Measurements from ENCODE around the gene CST7. TPM values are rescaled to one million over a fixed set of nuclear protein-coding genes. Genes with fewer than 3 reads are reported as not detected.

The CST7 gene
- total and polyA plus RNA-seq, 2 of the 13 experiments (the other 11 are each of a cell fraction or from before 2014, with no cell fraction given) = not detected

DNA sequence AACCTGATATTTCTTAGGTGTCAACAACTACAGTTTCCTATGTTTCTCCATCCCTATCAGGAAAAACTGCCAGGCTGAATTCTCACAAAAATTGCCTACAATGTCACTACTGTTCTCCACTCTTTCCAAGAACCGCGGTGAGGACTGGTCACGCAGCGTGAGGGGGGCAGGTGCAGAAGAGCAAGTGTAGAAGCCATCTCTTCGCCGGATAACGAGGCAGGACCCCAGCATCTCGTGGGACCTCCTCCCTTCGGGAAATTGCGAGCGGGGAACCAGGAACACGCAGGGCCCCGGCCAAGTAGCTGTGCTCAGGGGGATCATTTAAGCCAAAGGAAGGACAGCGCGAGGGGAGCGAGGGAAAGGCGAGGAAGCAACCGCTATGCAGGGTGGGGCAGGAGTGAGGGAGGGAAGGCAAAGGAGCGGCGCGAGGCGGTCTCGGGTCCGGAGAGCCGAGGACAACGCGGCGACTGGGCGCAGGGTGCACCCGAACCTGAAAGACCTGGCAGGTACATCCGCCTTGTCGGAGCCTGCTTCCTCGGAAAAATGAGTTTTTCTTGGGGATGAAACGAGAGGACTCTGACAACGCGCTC lies 42.9 kb downstream of the CST7 start (continued):
- TF ChIP-seq EP300 (IDR thresholded peaks at IDR 0.05; ENCODE audit: low read depth in 2 of 2, low read length in 2 of 2) (no peak), EP300 (CRISPR knock-in tag; IDR thresholded peaks at IDR 0.05; ENCODE audit: borderline replicate concordance) (peak; percentile 51; the same call in 1 of the 2 replicates), CENPT (CRISPR knock-in tag; IDR thresholded peaks at IDR 0.05; ENCODE audit: low read depth) (peak; percentile 31; the same call in 1 of the 2 replicates), MTF2 (CRISPR knock-in tag; IDR thresholded peaks at IDR 0.05; ENCODE audit: borderline replicate concordance) (no peak), RXRA (CRISPR knock-in tag; IDR thresholded peaks at IDR 0.05) (no peak), ZNF691 (CRISPR knock-in tag; IDR thresholded peaks at IDR 0.05; ENCODE audit: borderline replicate concordance, low read depth) (no peak), CBX2 (IDR thresholded peaks at IDR 0.05; ENCODE audit: low read depth, low read length) (no peak), CBX2 (CRISPR knock-in tag; IDR thresholded peaks at IDR 0.05; ENCODE audit: low read depth) (no peak), ZNF17 (CRISPR knock-in tag; IDR thresholded peaks at IDR 0.05) (no peak), ZNF576 (CRISPR knock-in tag; IDR thresholded peaks at IDR 0.05) (peak; percentile 12; the same call in 1 of the 2 replicates), MIXL1 (CRISPR knock-in tag; IDR thresholded peaks at IDR 0.05) (no peak), GRHL1 (CRISPR knock-in tag; conservative IDR thresholded peaks at IDR 0.05) (no peak), ZNF24 (IDR thresholded peaks at IDR 0.05) (no peak), PRDM15 (CRISPR knock-in tag; IDR thresholded peaks at IDR 0.05) (no peak)
- TF ChIP-seq, protein P1, sequence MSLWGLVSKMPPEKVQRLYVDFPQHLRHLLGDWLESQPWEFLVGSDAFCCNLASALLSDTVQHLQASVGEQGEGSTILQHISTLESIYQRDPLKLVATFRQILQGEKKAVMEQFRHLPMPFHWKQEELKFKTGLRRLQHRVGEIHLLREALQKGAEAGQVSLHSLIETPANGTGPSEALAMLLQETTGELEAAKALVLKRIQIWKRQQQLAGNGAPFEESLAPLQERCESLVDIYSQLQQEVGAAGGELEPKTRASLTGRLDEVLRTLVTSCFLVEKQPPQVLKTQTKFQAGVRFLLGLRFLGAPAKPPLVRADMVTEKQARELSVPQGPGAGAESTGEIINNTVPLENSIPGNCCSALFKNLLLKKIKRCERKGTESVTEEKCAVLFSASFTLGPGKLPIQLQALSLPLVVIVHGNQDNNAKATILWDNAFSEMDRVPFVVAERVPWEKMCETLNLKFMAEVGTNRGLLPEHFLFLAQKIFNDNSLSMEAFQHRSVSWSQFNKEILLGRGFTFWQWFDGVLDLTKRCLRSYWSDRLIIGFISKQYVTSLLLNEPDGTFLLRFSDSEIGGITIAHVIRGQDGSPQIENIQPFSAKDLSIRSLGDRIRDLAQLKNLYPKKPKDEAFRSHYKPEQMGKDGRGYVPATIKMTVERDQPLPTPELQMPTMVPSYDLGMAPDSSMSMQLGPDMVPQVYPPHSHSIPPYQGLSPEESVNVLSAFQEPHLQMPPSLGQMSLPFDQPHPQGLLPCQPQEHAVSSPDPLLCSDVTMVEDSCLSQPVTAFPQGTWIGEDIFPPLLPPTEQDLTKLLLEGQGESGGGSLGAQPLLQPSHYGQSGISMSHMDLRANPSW (CRISPR knock-in tag; IDR thresholded peaks at IDR 0.05; ENCODE audit: borderline replicate concordance) = peak; percentile 2; the same call in 1 of the 2 replicates
- TF ChIP-seq, protein P2, sequence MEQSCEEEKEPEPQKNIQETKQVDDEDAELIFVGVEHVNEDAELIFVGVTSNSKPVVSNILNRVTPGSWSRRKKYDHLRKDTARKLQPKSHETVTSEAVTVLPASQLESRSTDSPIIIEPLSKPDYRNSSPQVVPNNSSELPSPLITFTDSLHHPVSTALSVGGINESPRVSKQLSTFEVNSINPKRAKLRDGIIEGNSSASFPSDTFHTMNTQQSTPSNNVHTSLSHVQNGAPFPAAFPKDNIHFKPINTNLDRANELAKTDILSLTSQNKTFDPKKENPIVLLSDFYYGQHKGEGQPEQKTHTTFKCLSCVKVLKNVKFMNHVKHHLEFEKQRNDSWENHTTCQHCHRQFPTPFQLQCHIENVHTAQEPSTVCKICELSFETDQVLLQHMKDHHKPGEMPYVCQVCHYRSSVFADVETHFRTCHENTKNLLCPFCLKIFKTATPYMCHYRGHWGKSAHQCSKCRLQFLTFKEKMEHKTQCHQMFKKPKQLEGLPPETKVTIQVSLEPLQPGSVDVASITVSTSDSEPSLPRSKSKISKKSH (CRISPR knock-in tag; IDR thresholded peaks at IDR 0.05; ENCODE audit: borderline replicate concordance) = peak; percentile 16; the same call in 1 of the 2 replicates

Data from HepG2 (cell line).